Gastrocnemius medialis (tissue), 4 donors: ENCODE measurements around the gene TRA2A.

ENCODE experiments used
- CTCF ChIP-seq, 5 experiments: fragments of 450-650 bp in 3 of 5; fragments of 200-600 bp in 2 of 5; sonication (generic) in 2 of 5; IDR thresholded peaks in 4 of 5; conservative IDR thresholded peaks in 1 of 5; 1 replicate in 4 of 5; 2 replicates in 1 of 5; pipeline ENCODE4 v1.5.1; 2016 to 2019; ENCODE audit warnings: antibody characterized with exemption in 5 of 5, mild to moderate bottlenecking in 3 of 5, moderate library complexity in 3 of 5
- POLR2A ChIP-seq, 2 donors: fragments of 450-650 bp; IDR thresholded peaks; one replicate each; pipeline ENCODE4 v1.6.1; 2017; ENCODE audit warnings: antibody characterized with exemption in 2 of 2, mild to moderate bottlenecking in 2 of 2, moderate library complexity in 2 of 2

DNA sequence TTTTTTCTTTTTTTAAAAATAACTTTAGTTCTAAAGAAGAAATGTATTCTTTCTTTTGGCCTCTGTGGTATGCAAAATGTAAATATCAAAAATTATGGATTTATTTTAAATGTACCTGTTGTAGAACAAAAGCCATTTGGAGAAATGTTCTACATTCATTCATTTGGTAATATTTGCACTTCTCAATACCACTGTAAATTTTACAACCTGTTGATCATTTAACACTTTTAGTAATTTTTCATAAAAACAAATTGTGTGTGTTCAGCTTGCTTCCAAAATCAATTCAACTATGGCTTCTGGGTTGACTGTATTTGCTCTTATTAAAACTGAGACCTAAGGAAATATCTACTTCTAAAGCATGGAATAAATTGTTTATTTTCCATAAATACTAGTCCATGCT, 59.2 kb downstream of the TRA2A start:
- no peak for TF ChIP-seq CTCF (IDR thresholded peaks at IDR 0.05 in 4 of 5, conservative IDR thresholded peaks at IDR 0.05 in 1 of 5)
- no peak for TF ChIP-seq POLR2A (IDR thresholded peaks at IDR 0.05)
